ENCODE measurements around the gene BCL2L14.

BCL2L14 gene

DNA sequence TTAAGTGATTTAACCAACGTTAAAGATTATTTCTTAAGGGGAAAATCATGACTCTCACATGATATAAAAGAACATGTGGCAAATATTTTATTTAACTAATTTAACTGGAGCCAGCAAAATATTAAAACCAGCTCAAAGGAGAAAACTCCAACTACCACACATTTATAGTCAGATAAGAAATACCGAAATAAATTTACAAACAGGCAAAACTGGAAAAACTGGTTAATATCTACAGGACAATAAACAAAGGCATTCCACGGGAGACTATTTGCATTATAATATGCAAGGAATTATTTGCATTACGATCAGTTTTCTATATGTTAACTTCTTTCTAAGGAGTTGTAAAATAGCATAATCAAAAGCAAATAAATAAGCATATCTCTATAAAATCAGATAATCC is 13.8 kb upstream of the BCL2L14 start:
- no peak for DNase-seq

DNA sequence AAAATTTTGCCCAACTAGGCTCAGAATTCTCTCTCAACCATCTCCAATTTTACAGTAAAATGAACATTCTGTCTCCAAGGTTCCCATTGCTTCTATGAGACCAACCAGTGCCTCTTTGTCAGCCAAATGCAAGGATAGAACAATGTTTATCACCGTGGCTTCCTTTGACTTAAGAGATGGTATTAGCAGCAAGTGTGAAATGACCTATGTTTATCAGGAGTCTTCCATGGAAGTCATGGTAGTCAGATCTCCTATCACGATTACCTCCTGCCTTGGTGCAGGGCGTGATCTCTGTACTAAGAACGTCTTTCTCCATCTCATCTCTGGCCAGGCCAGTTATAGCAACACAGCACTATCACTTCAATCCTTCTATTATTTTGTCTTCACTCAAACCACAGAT is 6.1 kb upstream of the BCL2L14 start:
- no peak for DNase-seq

GRCh38 chr12:12068751-12069150 is 2.0 kb upstream of the BCL2L14 start:
- DNase-seq = no peak

DNA sequence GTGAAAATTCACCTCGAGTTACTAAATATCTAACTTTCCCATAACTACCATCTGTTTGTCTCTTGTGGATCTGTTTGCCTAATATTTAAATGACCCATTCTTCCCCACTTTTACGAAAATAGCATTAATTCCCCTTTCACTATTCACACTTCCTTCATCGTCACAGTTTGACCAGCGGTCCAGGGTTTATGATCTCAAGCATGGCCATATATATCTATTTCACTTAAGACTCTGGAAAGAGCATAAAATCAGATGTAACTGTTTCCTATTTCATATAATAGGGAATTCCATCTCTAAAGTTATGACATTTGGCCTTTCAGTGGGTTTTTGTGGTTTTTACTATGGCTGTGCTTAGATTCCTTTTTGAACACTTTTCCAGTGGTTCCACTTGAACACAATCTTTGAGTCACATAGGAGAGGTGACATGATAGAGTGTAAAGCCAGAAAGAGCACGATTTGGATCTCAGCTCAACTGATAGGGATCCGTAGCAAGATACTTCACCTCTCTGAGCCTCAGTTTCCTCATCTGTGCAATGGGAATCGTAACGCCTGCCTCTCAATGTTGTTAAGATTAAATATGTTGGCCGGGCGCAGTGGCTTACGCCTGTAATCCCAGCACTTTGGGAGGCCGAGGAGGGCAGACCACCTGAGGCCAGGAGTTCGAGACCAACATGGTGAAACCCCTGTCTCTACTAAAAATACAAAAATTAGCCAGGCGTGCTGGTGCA is 754 bp upstream of the BCL2L14 start:
- DNase-seq = no peak

DNA sequence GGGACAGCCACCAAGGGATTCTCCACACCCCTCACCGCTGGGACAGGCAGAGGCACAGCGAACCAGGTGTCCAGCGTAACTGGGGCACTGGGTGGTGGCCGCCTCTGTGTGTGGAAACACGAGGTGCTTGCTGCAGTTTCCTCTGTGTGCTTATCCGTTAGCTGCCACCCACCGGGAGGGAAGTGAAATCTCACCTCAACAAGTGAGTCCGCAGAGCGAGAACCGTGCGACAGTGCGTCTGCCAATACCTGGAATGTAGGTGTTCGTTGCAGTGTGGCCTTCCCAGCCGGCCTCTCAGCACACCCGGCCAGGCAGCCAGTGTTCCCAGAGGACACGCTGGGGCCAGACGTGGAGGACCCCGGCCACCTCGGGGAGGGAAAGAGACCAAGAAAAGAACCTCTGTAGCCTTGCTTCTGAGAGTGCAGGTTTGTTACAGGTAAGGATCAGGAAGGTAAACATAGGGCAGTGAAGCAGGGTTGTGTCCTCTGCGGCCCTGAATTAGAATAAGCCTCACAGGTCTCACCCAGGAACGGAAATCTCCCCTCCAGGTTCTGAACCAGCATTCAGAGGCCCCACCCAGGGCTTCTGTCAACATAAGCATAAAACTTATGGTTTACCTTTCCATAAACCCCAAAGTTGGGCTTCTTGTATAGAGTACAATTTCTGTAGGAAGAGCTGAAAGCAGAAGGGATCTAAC is 1.5 kb downstream of the BCL2L14 start:
- DNase-seq = no peak

GRCh38 chr12:12079291-12079690 is 8.6 kb downstream of the BCL2L14 start:
- DNase-seq = no peak

GRCh38 chr12:12081836-12082497 is 11.2 kb downstream of the BCL2L14 start:
- DNase-seq = no peak

GRCh38 chr12:12083688-12084087 is 12.9 kb downstream of the BCL2L14 start:
- DNase-seq = no peak

DNA sequence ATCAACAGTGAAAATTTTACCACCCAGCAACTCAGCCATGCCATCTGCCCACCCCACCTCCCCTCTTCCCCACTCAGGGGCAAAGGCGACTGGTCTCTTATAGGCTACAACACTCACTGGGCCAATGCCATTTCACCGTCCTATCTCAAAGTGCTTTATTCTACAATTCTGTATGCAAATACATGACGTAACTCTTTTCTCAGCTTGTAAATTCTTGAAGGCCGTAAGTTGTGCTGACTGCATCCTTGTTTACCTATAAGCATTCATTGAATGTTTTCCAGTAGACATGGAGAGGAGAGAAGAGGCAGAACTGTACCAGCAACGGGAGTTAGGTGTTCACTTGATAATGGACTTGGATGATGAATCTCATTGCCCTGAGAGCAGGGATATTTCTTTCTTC is 15.6 kb downstream of the BCL2L14 start:
- DNase-seq = no peak

- no peak for DNase-seq
These were observed 16.4 kb downstream of the BCL2L14 start for GRCh38 chr12:12086973-12087692.

- no peak for DNase-seq
These were observed 16.9 kb downstream of the BCL2L14 start for GRCh38 chr12:12087693-12088034.

DNA sequence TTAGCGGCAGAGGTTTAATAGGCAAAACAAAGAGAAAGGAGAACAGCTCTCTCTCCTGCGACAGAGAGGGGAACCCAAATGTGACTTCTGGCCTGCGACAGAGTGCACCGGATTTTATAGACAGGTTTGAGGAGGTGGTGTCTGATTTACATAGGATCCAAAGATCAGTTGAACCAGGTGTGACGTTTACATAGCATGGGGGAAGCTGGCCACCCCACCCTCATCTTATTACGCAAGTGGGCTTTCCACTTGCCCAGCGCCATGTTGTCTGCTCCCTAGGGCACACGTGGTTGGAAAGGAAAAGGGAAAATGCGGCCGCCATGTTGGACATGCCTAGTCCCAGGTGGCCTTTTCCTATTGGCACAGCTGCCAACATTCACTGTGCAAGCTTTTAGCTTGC is 17.4 kb downstream of the BCL2L14 start:
- no peak for DNase-seq

DNA sequence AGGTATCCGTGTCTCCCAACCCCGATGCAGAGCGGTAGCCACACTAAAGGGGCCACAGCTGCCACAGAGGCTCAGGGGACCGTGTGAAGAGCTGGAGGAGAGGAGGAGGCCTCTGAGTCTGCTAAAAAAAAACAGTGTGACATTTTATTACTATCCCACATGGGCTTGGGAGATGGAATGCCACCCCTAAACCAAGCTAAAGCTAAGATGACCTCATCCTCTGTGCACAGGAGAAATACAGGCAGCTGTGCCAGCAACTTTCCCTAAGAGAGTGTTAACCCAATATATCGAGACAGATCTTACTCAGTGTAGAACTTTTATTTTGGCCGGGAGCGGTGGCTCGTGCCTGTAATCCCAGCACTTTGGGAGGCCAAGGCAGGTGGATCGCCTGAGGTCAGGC is 18.0 kb downstream of the BCL2L14 start:
- no peak for DNase-seq

DNA sequence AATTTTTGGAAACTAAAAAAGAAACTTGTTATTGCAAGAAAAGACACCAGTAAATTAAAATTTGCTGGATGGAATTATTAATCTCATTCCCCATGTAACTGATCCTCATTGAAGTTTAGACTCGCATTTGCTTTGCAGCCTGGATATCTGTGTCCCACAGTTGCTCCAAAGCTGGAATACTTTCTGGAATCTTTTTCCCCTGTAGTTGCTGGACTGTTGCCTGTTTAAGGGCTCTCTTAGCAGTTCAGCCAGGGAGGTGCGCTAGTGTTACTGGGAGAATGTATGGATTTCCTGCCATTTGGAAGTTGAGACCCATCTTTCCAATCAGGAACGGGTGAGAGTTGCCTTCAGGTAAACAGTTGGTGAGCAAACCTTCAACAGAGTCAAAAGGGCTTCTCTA is 20.3 kb downstream of the BCL2L14 start:
- no peak for DNase-seq

DNA sequence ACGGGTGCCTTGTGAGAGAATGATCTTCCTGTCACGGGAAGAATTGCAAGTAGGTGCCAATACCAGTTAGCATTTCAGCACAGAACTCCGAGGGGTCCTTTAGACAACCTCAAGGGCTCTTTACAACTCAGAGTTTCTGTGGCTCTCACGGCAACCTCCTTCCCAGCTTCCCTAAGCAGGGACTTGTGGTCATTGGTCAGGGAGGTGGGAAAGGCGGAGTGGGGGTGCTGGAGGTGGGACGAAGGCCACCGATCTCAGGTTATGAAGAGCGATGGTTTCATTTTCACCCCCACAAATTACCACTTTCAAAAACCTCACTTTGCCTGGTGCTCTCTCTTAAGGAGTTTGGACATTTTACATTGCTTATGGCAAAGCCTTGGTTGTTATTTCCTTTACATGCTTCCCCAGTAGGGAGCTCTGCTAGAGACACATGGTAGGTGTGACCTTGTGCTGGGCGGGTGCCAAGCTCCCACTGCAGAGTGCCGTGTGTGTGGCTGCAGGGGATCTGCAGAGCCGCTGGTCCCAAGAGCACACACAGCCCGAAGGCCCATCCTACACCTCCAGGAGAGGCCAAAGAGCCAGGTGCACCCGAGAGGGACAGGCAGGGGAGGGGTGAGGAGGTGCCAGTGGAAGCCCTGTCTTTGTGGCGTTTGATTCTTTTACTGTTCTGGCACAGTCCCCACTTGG is 21.4 kb downstream of the BCL2L14 start:
- DNase-seq = no peak

- DNase-seq = no peak
These were observed 23.7 kb downstream of the BCL2L14 start for GRCh38 chr12:12094481-12094880.

DNA sequence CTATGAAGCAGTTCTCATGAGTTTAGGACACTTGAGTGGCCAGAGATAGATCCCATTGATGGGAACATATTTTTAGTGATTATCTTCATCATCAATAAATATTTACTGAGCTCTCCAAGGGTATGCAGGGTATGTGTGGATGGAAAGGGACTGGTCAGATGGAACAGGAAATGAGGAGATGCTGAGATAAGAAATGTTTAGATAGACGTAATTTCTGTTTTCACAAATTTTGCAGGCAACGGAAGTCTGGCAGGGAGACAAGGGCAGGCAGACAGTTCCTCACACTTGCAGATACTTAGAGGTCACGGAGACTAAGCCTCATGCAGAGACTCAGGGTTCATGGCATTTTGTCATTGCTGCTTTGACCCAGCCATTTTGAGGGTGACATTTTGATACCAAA is 24.3 kb downstream of the BCL2L14 start:
- no peak for DNase-seq

GRCh38 chr12:12097891-12098690 is 27.4 kb downstream of the BCL2L14 start:
- DNase-seq = no peak

DNA sequence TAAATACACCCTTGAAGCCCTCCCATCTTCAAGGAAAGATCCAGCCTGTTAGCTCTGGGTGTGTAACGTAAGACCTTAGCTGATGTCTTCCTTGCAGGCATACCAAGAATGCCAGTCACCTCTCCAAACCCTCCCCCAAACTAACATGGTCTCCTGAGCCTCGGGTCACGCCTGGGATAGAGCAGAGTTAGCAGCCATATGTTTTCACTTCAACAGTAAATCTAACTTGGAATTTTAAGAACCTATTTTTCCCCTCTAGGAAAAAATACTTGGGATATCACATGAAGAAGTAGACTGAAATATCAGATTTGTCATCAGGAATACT is 27.9 kb downstream of the BCL2L14 start:
- no peak for DNase-seq

DNA sequence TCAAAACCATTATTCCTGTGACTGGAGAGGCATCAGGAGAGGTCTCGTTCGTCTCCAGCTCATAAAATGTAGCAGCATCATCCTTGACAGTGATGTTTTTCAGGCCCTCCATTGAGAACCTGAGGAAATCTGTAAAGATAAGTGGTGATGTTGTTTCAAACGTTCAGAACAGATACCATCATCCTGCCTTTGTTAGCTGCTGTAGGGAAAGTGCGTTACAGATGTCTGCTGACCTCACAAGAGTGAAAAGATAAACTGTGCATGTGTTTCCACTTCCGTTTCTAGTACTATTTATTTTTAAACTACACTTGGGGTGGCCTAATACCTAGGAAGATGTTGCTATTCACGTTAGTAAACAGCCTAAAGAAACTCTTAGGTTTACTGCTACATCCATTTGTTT is 28.4 kb downstream of the BCL2L14 start:
- no peak for DNase-seq

GRCh38 chr12:12107678-12108077 is 36.9 kb downstream of the BCL2L14 start:
- no peak for DNase-seq

- DNase-seq = no peak
These were observed 37.8 kb downstream of the BCL2L14 start for GRCh38 chr12:12108441-12109058.
